H9 (cell line): ENCODE data around the gene CTNNA1. TPM values are rescaled to one million over a fixed set of nuclear protein-coding genes. Genes with fewer than 3 reads are reported as not detected.

Experiments
- DNase-seq: peaks from one replicate; pipeline ENCODE4 v3.0.0-alpha.2; 2017
- H2AFZ ChIP-seq: one replicate; pipeline ENCODE4 v1.6.1; 2013; ENCODE audit warnings: mild to moderate bottlenecking, low read length, control low read depth, moderate library complexity
- H2AK5ac ChIP-seq: 2 replicates; pipeline ENCODE4 v1.6.1; 2013; ENCODE audit warnings: low read length, control low read depth, mixed read lengths; ENCODE audit not compliant: insufficient read length
- H2BK120ac ChIP-seq: one replicate; pipeline ENCODE4 v1.6.1; 2013; ENCODE audit warnings: low read depth, mild to moderate bottlenecking, low read length, control low read depth, inconsistent platforms; ENCODE audit not compliant: poor library complexity, severe bottlenecking
- H2BK12ac ChIP-seq: 2 replicates; pipeline ENCODE4 v1.6.1; 2013; ENCODE audit warnings: low read length, control low read depth, mixed read lengths, low read depth; ENCODE audit not compliant: insufficient read length
- H2BK15ac ChIP-seq: 2 replicates; pipeline ENCODE4 v1.6.1; 2013; ENCODE audit warnings: low read depth, low read length, control low read depth
- H2BK20ac ChIP-seq: one replicate; pipeline ENCODE4 v1.6.1; 2013; ENCODE audit warnings: low read depth, mild to moderate bottlenecking, low read length, control low read depth, inconsistent platforms; ENCODE audit not compliant: poor library complexity, severe bottlenecking
- H2BK5ac ChIP-seq: 2 replicates; pipeline ENCODE4 v1.6.1; 2013; ENCODE audit warnings: low read length, control low read depth, mixed read lengths; ENCODE audit not compliant: insufficient read length
- H3K14ac ChIP-seq: 2 replicates; pipeline ENCODE4 v1.6.1; 2013; ENCODE audit warnings: low read length, control low read depth; ENCODE audit not compliant: insufficient read depth
- H3K18ac ChIP-seq: 2 replicates; pipeline ENCODE4 v1.6.1; 2013; ENCODE audit warnings: low read depth, mild to moderate bottlenecking, mixed read lengths, low read length, control low read depth; ENCODE audit not compliant: insufficient read length
- H3K23ac ChIP-seq: 2 replicates; pipeline ENCODE4 v1.6.1; 2013; ENCODE audit warnings: low read length, control low read depth, mixed read lengths, low read depth; ENCODE audit not compliant: insufficient read length
- H3K23me2 ChIP-seq: 2 replicates; pipeline ENCODE4 v1.6.1; 2013; ENCODE audit warnings: low read depth, mild to moderate bottlenecking, mixed read lengths, low read length, control low read depth; ENCODE audit not compliant: insufficient read length, poor library complexity, severe bottlenecking
- H3K27ac ChIP-seq: 2 replicates; pipeline ENCODE4 v1.5.1; 2013; ENCODE audit warnings: low read length, control low read depth, mixed read lengths, low read depth; ENCODE audit not compliant: insufficient read length
- H3K27me3 ChIP-seq: 2 replicates; pipeline ENCODE4 v1.6.1; 2013; ENCODE audit warnings: low read length, control low read depth, inconsistent platforms; ENCODE audit not compliant: insufficient read depth
- H3K4ac ChIP-seq: 2 replicates; pipeline ENCODE4 v1.6.1; 2013; ENCODE audit warnings: low read depth, mild to moderate bottlenecking, control low read depth, inconsistent platforms, low read length, moderate library complexity
- H3K4me1 ChIP-seq: 2 replicates; pipeline ENCODE4 v1.6.1; 2013; ENCODE audit warnings: low read length, control low read depth, inconsistent platforms; ENCODE audit not compliant: insufficient read depth
- H3K4me2 ChIP-seq: 2 replicates; pipeline ENCODE4 v1.6.1; 2013; ENCODE audit warnings: low read length, control low read depth, mixed read lengths; ENCODE audit not compliant: insufficient read length, insufficient read depth
- H3K56ac ChIP-seq: 2 replicates; pipeline ENCODE4 v1.6.1; 2013; ENCODE audit warnings: low read depth, mild to moderate bottlenecking, mixed read lengths, low read length, control low read depth; ENCODE audit not compliant: insufficient read length
- H3K79me1 ChIP-seq: 2 replicates; pipeline ENCODE4 v1.6.1; 2013; ENCODE audit warnings: low read depth, mild to moderate bottlenecking, moderate library complexity, low read length, control low read depth, inconsistent platforms; ENCODE audit not compliant: insufficient read depth, poor library complexity, severe bottlenecking
- H3K79me2 ChIP-seq: 2 replicates; pipeline ENCODE4 v1.6.1; 2013; ENCODE audit warnings: low read length, control low read depth, inconsistent platforms; ENCODE audit not compliant: insufficient read depth
- H3K9ac ChIP-seq: 2 replicates; pipeline ENCODE4 v1.6.1; 2013; ENCODE audit warnings: low read length, control low read depth, mixed read lengths; ENCODE audit not compliant: insufficient read length; ENCODE audit errors: extremely low read depth
- H3K9me3 ChIP-seq: one replicate; pipeline ENCODE4 v1.6.1; 2013; ENCODE audit warnings: low read depth, low read length, inconsistent platforms; ENCODE audit not compliant: control insufficient read depth
- H3T11ph ChIP-seq: one replicate; pipeline ENCODE4 v1.6.1; 2013; ENCODE audit warnings: mild to moderate bottlenecking, low read length, control low read depth, inconsistent platforms
- H4K20me1 ChIP-seq: one replicate; pipeline ENCODE4 v1.6.1; 2013; ENCODE audit not compliant: control insufficient read depth, insufficient read length, insufficient read depth
- H4K5ac ChIP-seq: 2 replicates; pipeline ENCODE4 v1.6.1; 2013; ENCODE audit warnings: low read depth, mild to moderate bottlenecking, mixed read lengths, low read length, control low read depth; ENCODE audit not compliant: insufficient read length
- H4K8ac ChIP-seq: replicated peaks from 2 replicates; pipeline ENCODE4 v1.6.1; 2013; ENCODE audit warnings: low read length, control low read depth, mixed read lengths, low read depth; ENCODE audit not compliant: insufficient read length
- H4K91ac ChIP-seq: 2 replicates; pipeline ENCODE4 v1.6.1; 2013; ENCODE audit warnings: low read depth, mild to moderate bottlenecking, moderate library complexity, mixed read lengths, low read length, control low read depth; ENCODE audit not compliant: insufficient read length
- H3K27ac Mint-ChIP-seq, 3 experiments: 2 replicates in 2 of 3; 3 replicates in 1 of 3; pipeline ENCODE4 v1.8.0; 2020 to 2021; ENCODE audit warnings: mixed read lengths in 3 of 3, mild to moderate bottlenecking in 1 of 3, moderate library complexity in 1 of 3
- H3K27me3 Mint-ChIP-seq: 2 replicates; pipeline ENCODE4 v1.8.0; 2021; ENCODE audit warnings: low read depth, mild to moderate bottlenecking, moderate library complexity, mixed read lengths
- H3K36me3 Mint-ChIP-seq, 3 experiments: 2 replicates in 2 of 3; 3 replicates in 1 of 3; pipeline ENCODE4 v1.8.0; 2020 to 2021; ENCODE audit warnings: low read depth in 3 of 3, mixed read lengths in 3 of 3; ENCODE audit not compliant: insufficient read depth in 1 of 3
- H3K4me1 Mint-ChIP-seq, 2 experiments: 2 replicates each; pipeline ENCODE4 v1.8.0; 2020; ENCODE audit warnings: mixed read lengths in 2 of 2
- H3K4me3 Mint-ChIP-seq, 2 experiments: 2 replicates in 1 of 2; 3 replicates in 1 of 2; pipeline ENCODE4 v1.8.0; 2020 to 2021; ENCODE audit warnings: mild to moderate bottlenecking in 2 of 2, mixed read lengths in 2 of 2, moderate library complexity in 1 of 2
- H3K9me3 Mint-ChIP-seq, 2 experiments: 2 replicates in 1 of 2; 3 replicates in 1 of 2; pipeline ENCODE4 v1.8.0; 2020; ENCODE audit warnings: mild to moderate bottlenecking in 2 of 2, mixed read lengths in 2 of 2, moderate library complexity in 1 of 2
- WGBS: extraction: QIAGEN DNeasy Blood & Tissue Kit; methylation state at CpG from one replicate; pipeline ENCODE4 v1.1.7; 2013; ENCODE audit warnings: missing lambda C conversion rate, low lambda C conversion rate, mixed read lengths; ENCODE audit not compliant: insufficient read length; ENCODE audit errors: extremely low coverage; 5-methylcytosine and 5-hydroxymethylcytosine counted together
- total RNA-seq: library from RNA; stranded (reverse); gene quantifications from 2 replicates; pipeline ENCODE4 v1.2.1, GENCODE V29; 2021
- TF ChIP-seq, protein P1 (sequence below): fragments of 200-600 bp; sonication (generic); conservative IDR thresholded peaks from 3 replicates; pipeline ENCODE4 v1.8.0; 2021; ENCODE audit warnings: antibody characterized with exemption, mild to moderate bottlenecking

Gene CTNNA1
- total RNA-seq, 1 experiment from 2014 or later = 354 TPM

DNA sequence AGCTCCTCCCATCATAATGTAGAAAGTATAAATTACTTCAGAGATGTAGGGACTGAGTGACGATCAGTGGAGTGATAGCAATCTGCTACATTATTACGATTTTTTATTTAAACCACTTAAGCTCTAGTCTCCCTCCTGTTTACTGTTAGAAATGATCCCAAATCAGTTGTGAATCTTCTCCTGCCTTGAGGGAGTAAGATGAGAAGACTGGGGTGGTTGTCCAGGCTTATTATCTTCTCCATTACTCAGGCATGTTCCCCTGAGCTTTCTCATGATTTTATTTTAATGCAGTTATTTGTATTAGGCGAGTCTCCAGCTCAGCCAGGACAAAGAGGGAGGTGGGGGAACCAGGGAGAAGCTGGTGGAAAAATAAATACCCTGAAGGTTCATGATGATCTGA is 48.2 kb upstream of the CTNNA1 start:
- no peak overlapping the region for H3K27ac ChIP-seq
- peaks cover 43 to 63% of the 10 kb centered on the region in 2 experiments for H3K4me1 Mint-ChIP-seq
- H3K9ac ChIP-seq = no peak overlapping the region

More for the DNA sequence above, 48.2 kb upstream of the CTNNA1 start:
- no peak overlapping the region for H2BK20ac ChIP-seq
- H3K27me3 ChIP-seq = no peaks in the 10 kb centered on the region
- Mint-ChIP-seq H3K9me3 (no peaks in the 10 kb centered on the region), H3K36me3 (no peaks in the 10 kb centered on the region), H3K4me3 (no peak overlapping the region), H3K27me3 (no peaks in the 10 kb centered on the region; the same call in 1 of the 2 replicates), H3K27ac (0 out of 7 replicates have a peak overlapping the region, but pooled peaks of 1 of the 3 experiments have one; percentile 19)
- H3K4me2 ChIP-seq = no peak overlapping the region
- H3K23me2 ChIP-seq = no peaks in the 10 kb centered on the region
- H2BK120ac ChIP-seq = no peak overlapping the region
- no peak overlapping the region for H3K14ac ChIP-seq
- H2BK5ac ChIP-seq = no peak overlapping the region
- no peak overlapping the region for H4K91ac ChIP-seq
- no peak overlapping the region for H3T11ph ChIP-seq
- no peak overlapping the region for H3K4ac ChIP-seq
- TF ChIP-seq, protein P1, sequence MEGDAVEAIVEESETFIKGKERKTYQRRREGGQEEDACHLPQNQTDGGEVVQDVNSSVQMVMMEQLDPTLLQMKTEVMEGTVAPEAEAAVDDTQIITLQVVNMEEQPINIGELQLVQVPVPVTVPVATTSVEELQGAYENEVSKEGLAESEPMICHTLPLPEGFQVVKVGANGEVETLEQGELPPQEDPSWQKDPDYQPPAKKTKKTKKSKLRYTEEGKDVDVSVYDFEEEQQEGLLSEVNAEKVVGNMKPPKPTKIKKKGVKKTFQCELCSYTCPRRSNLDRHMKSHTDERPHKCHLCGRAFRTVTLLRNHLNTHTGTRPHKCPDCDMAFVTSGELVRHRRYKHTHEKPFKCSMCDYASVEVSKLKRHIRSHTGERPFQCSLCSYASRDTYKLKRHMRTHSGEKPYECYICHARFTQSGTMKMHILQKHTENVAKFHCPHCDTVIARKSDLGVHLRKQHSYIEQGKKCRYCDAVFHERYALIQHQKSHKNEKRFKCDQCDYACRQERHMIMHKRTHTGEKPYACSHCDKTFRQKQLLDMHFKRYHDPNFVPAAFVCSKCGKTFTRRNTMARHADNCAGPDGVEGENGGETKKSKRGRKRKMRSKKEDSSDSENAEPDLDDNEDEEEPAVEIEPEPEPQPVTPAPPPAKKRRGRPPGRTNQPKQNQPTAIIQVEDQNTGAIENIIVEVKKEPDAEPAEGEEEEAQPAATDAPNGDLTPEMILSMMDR = no peak
- no peak overlapping the region for H4K8ac ChIP-seq
- no peaks in the 10 kb centered on the region for H3K9me3 ChIP-seq
- no peak overlapping the region for H2AK5ac ChIP-seq
- H2BK12ac ChIP-seq = no peak overlapping the region
- DNase-seq = no peak
- no peak overlapping the region for H2AFZ ChIP-seq
- H3K23ac ChIP-seq = no peak overlapping the region
- H3K79me2 ChIP-seq = no peaks in the 10 kb centered on the region
- H2BK15ac ChIP-seq = no peak overlapping the region
- H3K4me1 ChIP-seq = peaks cover 14% of the 10 kb centered on the region; the same call in 1 of the 2 replicates
- no peak overlapping the region for H3K18ac ChIP-seq
- WGBS = no CpG with 5 or more reads among the region's 3 CpGs
- no peak overlapping the region for H4K5ac ChIP-seq
- H3K79me1 ChIP-seq = no peaks in the 10 kb centered on the region
- H4K20me1 ChIP-seq = no peaks in the 10 kb centered on the region
- H3K56ac ChIP-seq = no peak overlapping the region
